Measurements from ENCODE around the gene TMOD2. TPM values are rescaled to one million over a fixed set of nuclear protein-coding genes. Genes with fewer than 3 reads are reported as not detected.

TMOD2 gene
- total RNA-seq, 6 donors from 2014 or later: 5.6 to 13.8 (median 10.9) TPM

- H3K27ac ChIP-seq: peak overlapping the region in 1 of 4 donors; percentile 38
- ATAC-seq (ENCODE audit: low FRiP score in 2 of 2): peak; percentile 29 to 30
These were observed 24.1 kb upstream of the TMOD2 start for GRCh38 chr15:51727141-51727897.

DNA sequence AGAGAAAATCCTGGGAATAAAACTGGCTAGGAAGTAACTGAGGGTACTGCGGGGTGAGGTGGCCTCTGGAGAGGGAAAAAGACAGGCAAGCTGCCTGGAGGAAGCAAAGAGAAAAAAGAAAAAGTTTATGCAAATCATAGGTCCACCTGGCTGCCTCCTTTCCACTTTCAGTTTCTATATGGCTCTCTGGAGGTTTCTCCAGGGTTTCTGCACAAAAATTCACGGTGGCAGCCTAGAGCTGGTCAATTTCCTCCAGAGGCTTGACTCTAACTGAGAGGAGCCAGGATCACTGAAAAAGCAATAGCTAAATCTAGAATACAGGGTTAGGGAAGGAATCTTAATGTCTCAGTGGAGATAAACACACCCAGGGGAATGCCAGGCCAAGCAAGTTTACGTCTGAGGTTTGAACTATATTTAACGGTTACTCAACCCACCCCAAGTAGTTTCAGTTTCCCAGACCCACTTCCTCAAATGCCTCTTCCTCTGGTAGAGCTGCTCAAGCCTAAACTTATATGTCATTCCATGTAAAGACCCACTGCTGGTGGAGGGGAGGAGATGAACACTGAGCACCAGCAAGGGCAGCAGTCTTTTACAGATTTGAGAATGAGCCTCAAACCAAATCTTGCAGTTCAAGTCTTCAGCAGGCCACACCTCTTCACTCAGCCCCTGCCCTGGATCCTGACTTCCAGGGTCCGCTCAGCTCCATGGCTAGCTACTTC lies 19.7 kb upstream of the TMOD2 start:
- no peaks in the 10 kb centered on the region for H3K36me3 ChIP-seq
- DNase-seq (peak in 1 of 2 donors; percentile 60), ATAC-seq (ENCODE audit: low FRiP score in 2 of 2) (peak; percentile 77 to 86)
- H3K4me3 ChIP-seq: peak overlapping the region in 3 of 4 donors; percentile 32 to 45 (median 41)
- peaks cover 31 to 47% (median 41%) of the 10 kb centered on the region in 4 donors for H3K4me1 ChIP-seq
- no peaks in the 10 kb centered on the region for H3K27me3 ChIP-seq
- WGBS, 2 donors: 20% methylated on average over 5 of the region's 5 CpGs
- peak overlapping the region; percentile 80 to 93 (median 86) for H3K27ac ChIP-seq
- TF ChIP-seq, protein P1, sequence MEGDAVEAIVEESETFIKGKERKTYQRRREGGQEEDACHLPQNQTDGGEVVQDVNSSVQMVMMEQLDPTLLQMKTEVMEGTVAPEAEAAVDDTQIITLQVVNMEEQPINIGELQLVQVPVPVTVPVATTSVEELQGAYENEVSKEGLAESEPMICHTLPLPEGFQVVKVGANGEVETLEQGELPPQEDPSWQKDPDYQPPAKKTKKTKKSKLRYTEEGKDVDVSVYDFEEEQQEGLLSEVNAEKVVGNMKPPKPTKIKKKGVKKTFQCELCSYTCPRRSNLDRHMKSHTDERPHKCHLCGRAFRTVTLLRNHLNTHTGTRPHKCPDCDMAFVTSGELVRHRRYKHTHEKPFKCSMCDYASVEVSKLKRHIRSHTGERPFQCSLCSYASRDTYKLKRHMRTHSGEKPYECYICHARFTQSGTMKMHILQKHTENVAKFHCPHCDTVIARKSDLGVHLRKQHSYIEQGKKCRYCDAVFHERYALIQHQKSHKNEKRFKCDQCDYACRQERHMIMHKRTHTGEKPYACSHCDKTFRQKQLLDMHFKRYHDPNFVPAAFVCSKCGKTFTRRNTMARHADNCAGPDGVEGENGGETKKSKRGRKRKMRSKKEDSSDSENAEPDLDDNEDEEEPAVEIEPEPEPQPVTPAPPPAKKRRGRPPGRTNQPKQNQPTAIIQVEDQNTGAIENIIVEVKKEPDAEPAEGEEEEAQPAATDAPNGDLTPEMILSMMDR (IDR thresholded peaks at IDR 0.05): no peak
- TF ChIP-seq POLR2AphosphoS5 (IDR thresholded peaks at IDR 0.05) (peak in 1 of 2 donors; percentile 34), POLR2A (IDR thresholded peaks at IDR 0.05) (peak in 1 of 4 donors; percentile 12), EP300 (IDR thresholded peaks at IDR 0.05) (no peak)
- no peaks in the 10 kb centered on the region for H3K9me3 ChIP-seq

More at GRCh38 chr15:51727141-51727897, 24.1 kb upstream of the TMOD2 start:
- peaks cover 15 to 40% (median 33%) of the 10 kb centered on the region in 4 donors for H3K4me1 ChIP-seq
- H3K4me3 ChIP-seq: no peak overlapping the region
- DNase-seq: no peak
- H3K27me3 ChIP-seq: no peaks in the 10 kb centered on the region
- 76 to 77% methylated on average over 4 of the region's 4 CpGs for WGBS, 2 donors
- TF ChIP-seq POLR2AphosphoS5 (IDR thresholded peaks at IDR 0.05) (no peak), EP300 (IDR thresholded peaks at IDR 0.05) (no peak), POLR2A (IDR thresholded peaks at IDR 0.05) (no peak)
- TF ChIP-seq, protein P1 (IDR thresholded peaks at IDR 0.05): no peak
- H3K36me3 ChIP-seq: peaks cover 0 to 4% (median 0%) of the 10 kb centered on the region in 4 donors
- no peaks in the 10 kb centered on the region for H3K9me3 ChIP-seq

GRCh38 chr15:51732646-51733045 lies 18.8 kb upstream of the TMOD2 start:
- WGBS, 2 donors: 55 to 74% methylated on average over 2 of the region's 2 CpGs
- no peak for DNase-seq
- H3K4me3 ChIP-seq: no peak overlapping the region
- ATAC-seq (ENCODE audit: low FRiP score in 2 of 2): no peak
- H3K27me3 ChIP-seq: no peaks in the 10 kb centered on the region
- TF ChIP-seq, protein P1 (IDR thresholded peaks at IDR 0.05): no peak
- TF ChIP-seq POLR2A (IDR thresholded peaks at IDR 0.05) (no peak), POLR2AphosphoS5 (IDR thresholded peaks at IDR 0.05) (no peak), EP300 (IDR thresholded peaks at IDR 0.05) (no peak)
- H3K9me3 ChIP-seq: no peaks in the 10 kb centered on the region
- H3K36me3 ChIP-seq: no peaks in the 10 kb centered on the region
- H3K4me1 ChIP-seq: peaks cover 31 to 41% (median 36%) of the 10 kb centered on the region in 4 donors
- peak overlapping the region; percentile 80 to 93 (median 86) for H3K27ac ChIP-seq

GRCh38 chr15:51735228-51736010 lies 16.0 kb upstream of the TMOD2 start:
- DNase-seq (no peak), ATAC-seq (ENCODE audit: low FRiP score in 2 of 2) (no peak)
- H3K27ac ChIP-seq: peak overlapping the region in 3 of 4 donors; percentile 52 to 96 (median 89)
- no peak for TF ChIP-seq EP300 (IDR thresholded peaks at IDR 0.05)
- 46 to 51% methylated on average over 5 of the region's 5 CpGs for WGBS, 2 donors
- H3K4me3 ChIP-seq: peak overlapping the region in 2 of 4 donors; percentile 74 to 91
- H3K27me3 ChIP-seq: no peaks in the 10 kb centered on the region
- peaks cover 35 to 49% (median 40%) of the 10 kb centered on the region in 4 donors for H3K4me1 ChIP-seq
- H3K36me3 ChIP-seq: no peaks in the 10 kb centered on the region
- no peaks in the 10 kb centered on the region for H3K9me3 ChIP-seq
